ENCODE data around the gene ITK.
"Not testable (repeated sequence)": the region's sequence is repeated elsewhere in the genome, so short reads cannot be mapped to it uniquely, and the experiment has no call there.

ITK gene

DNA sequence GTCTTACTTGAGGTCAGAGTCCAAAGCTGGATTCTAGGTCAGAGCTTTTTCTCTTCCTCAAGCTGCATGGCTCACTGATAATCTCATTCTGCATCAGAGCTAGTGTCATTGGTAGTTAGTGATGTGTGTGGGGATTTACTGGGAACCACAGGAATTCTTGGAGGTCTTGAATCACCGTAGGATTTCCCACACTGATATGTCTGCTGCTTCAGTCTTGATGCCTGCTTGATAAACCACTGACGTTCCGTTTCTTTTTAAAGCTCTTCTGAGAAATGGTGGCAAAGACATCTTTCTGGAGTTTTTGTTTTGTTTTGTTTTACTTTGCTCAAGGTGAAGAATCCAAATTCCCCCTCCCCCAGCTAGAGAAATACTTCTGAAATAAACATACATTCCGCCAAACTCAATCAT lies 13.4 kb upstream of the ITK start:
- DNase-seq (ENCODE audit: low read depth): no peak

DNA sequence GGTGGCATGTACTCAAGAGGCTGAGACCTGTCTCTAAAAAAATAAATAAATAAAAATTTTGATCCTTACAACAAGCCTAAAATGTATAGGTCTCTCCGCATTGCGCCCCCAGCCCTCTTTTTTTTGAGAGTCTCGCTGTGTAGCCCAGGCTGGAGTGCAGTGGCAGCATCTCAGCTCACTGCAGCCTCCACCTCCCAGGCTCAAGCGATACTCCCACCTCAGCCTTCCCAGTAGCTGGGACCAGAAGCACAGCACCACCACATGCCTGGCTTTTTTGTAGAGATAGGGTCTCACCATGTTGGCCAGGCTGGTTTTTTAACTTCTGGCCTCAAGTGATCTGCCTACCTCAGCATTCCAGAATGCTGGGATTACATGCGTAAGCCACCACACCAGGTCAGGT lies 12.4 kb upstream of the ITK start:
- DNase-seq (ENCODE audit: low read depth): no peak

DNA sequence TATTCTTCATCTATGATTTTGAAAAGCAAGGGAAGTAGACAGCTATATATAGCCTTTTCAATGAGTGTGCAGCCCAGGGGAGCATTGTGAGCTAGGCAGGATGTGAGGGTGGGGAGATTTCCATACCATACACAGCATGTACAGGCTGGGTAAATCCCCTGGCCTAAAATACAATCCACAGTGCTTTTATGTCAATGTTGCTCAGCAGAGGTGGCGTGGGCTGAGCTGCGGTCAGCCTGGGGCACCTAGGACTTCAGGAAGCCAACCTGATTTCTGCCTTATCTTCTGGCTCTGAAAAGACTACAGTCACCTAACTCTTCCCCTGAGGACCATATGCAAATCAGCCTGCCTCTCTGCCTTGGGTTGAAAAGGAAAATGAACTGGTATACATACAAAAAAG lies 8.2 kb upstream of the ITK start:
- peak; percentile 79 for DNase-seq (ENCODE audit: low read depth)

DNA sequence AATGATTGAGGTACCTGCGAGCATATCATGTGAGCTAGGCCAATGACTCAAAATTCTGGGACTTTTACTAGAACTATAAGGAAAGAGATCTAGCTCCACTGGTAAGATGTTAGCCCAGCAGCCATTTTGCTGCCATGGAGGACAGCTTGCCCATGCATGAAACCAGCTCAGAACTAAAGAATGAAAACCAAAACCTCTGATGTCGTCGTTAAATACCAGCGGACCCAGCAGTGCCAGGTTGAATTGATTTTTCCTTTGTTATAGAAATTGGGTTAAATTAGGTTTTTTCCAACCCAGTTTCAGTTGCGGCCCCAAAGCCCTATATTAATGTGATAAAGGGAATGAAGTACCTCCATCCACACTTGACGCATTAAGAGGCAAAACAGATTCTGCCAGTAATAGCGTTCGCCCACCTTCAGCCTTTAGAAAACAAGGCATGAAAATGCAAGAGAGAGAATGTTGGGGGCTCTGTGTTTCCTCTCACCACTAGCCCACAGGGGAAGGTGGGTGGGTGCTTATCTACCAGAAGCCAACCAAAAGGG lies 5.5 kb upstream of the ITK start:
- DNase-seq (ENCODE audit: low read depth): no peak

DNA sequence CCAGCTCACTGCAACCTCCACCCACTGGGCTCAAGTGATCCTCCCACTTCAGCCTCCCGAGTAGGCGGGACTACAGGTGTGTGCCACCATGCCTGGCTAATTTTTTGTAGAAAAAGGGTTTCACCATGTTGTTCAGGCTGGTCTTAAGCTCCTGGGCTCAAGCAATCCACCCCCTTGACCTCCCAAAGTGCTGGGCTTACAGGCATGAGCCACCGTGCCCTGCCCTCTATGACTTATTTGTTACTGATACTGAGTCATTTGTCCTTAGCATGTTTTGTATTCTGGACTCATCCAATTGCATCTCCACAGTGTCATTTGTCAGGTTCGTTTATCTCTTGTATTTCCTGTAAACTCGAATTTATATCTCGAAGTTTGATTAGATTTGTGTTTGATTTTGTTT lies 2.7 kb upstream of the ITK start:
- no peak for DNase-seq (ENCODE audit: low read depth)

DNA sequence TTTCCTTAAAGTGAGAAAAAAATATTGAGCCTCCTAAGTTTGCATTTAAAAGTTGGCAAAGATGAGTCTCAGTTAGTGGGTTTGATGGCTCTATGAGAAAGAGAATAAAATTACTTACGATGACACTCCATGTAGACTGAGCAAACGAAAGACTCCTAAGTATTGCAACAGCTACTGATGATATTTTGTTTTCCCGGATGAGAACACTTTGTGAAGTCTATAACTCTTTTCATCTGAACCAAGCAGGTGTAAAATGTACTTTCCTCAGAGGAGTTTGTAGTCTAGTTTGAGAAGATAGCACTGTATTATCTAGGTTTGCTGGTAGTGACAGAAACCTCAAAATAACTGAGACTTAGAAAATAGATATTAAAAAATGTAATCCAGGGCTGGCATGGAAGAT lies 1.7 kb upstream of the ITK start:
- DNase-seq (ENCODE audit: low read depth): no peak

DNA sequence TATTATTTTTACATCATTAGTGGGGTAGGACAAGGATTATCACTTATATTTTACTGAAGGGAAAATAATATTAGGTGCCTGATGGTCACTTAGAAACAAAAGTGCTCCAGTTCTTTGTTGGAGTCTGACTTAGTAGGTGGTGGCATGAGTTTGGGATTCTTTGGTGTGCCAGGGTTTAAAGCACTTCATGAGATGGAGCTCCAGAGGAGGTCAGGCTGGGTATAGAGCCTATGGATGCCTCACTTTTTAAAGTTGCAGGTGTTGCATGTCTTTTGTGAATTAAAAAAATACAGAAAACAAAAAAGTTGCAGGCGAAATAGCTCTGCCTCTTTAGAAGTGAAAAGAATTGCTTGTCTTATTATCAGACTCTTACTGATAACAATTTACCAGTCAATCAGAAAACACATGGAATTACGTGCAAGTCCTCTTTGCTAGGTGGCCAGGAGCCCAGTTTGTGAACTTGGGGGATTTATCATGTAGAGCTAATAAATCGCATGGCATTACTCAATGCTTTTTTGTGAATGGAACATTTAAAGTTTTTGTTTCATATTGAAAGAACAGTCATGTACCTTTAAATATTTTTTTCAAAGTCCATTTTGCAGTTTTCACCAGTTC lies 1.6 kb downstream of the ITK start:
- DNase-seq (ENCODE audit: low read depth): no peak

DNA sequence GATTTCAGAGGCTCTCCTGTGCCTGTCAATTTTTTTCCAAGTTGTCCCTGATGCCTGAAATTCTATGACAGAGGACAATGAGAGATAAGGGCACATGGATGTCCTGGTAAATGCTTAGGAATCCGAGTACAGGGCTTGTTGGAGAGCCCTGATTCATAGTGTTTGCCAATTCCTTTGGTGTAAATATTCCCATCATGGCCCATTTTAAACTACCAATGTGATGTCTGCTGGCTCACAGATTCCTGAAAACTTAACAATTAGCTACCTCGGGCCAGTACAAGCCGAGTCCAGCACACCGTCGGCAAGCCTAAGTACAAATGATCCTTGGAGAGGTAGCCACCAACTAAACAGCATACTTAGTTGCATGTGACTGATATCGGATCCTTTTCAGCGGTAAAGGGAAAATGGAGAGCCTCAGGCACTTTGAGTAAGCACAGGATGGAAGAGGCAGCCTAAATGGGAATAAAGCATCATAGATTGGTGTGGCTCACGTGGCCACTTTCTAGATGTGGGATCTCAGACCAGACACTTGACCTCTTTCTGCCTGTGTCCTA lies 3.6 kb downstream of the ITK start:
- no peak for DNase-seq (ENCODE audit: low read depth)

DNA sequence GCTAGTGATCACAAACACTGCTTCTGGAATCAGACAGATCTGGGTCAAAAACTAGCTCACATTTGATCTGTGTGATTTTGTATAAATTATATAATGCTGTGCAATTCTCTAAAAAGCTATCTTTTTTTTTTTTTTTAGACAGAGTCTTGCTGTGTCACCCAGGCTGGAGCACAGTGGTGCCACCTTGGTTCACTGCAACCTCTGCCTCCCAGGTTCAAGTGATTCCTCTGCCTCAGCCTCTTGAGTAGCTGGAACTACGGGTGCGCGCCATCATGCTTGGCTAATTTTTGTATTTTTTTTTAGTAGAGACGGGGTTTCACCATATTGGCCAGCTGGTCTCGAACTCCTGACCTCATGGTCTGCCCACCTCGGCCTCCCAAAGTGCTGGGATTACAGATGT lies 4.5 kb downstream of the ITK start:
- DNase-seq (ENCODE audit: low read depth): not testable (repeated sequence)

DNA sequence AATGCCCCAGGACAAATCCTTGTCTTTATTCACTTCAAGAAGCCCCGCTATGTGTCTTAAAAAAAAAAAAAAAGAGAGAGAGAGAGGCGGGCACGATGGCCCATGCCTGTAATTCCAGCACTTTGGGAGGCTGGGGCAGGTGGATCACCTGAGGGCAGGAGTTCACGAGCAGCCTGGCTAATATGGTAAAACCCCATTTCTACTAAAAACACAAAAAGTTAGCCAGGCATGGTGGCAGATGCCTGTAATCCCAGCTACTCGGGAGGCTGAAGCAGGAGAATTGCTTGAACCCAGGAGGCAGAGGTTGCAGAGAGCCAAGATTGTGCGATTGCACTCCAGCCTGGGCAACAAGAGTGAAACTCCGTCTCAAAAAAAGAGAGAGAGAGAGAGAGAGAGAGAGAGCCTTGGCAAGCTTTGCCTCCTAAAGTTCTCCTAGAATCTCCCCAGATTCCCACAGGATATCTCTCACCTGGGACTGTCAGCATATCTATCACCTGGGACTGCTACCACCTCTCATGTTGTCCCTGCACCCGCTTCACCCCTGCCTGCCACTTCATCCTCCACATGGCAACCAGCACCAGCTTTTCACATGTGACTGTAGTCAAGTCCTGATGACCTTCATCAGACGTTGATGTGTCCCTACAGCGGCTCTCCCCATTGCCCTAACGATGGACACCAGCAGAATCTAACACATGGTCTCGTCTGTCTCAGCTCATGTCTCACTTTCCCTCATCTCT lies 5.8 kb downstream of the ITK start:
- DNase-seq (ENCODE audit: low read depth): no peak

DNA sequence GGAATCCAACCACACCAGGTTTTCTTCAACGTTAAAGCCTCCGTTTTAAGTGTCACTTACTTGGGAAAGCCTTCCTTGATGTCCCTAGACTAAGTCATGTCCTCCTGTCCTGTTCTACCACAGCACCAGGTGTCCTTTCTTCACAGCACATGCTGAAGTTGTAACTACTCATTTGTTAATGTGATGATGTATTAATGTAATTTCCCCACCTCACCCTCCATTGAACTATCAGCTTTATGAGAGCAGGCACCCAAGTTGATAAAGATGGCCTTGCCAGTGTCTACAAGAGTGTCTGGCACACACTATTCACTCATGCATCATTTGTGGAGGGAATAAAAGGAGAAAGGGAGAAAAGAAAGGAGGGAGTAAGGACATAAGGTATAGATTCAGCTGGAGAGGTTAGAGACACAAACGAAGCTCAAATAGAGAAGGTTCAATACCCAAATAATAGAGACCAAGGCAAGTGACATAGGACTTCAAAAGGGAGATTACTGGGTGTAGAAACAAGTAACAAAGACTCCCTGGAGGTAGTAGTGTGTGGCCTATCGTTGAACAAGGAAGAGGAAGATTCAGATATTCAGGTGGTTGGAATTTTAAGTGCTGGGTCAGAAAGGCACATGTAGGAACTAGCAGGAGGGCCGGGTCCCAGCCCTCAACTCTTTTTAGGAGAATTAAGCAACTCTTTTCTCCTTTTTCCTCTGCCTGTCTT lies 6.6 kb downstream of the ITK start:
- no peak for DNase-seq (ENCODE audit: low read depth)

DNA sequence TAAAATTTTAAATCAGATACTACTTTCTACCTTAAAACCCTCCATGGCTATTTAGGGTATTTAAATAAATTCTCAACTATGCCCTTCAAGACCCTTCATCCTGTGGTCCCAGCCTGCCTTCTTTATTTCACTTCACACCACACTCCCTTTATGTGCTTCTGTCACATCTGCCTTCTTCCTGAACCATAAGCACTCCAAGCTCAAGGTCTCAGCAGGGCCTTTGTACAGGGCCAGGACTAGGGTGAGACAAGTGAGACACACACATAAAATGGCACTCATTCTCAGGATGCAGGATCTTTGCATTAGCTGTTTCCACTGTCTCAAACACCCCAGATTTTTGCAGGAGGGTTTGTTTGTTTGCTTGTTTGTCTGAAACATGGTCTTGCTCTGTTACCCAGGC lies 7.6 kb downstream of the ITK start:
- no peak for DNase-seq (ENCODE audit: low read depth)

DNA sequence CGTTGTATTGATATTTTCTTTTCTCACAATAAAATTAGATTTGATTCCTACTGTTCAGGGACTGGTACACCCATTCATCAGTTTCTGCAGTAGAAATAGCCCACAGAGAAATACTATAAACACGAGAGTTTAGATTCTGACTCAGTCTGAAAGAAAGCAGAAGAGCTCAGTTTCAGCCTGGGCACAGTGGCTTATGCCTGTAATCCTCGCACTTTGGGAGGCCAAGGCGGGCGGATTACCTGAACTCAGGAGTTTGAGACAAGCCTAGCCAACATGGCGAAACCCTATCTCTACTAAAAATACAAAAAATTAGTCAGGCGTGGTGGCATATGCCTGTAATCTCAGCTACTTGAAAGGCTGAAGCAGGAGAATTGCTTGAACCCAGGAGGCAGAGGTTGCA lies 8.6 kb downstream of the ITK start:
- DNase-seq (ENCODE audit: low read depth): no peak

DNA sequence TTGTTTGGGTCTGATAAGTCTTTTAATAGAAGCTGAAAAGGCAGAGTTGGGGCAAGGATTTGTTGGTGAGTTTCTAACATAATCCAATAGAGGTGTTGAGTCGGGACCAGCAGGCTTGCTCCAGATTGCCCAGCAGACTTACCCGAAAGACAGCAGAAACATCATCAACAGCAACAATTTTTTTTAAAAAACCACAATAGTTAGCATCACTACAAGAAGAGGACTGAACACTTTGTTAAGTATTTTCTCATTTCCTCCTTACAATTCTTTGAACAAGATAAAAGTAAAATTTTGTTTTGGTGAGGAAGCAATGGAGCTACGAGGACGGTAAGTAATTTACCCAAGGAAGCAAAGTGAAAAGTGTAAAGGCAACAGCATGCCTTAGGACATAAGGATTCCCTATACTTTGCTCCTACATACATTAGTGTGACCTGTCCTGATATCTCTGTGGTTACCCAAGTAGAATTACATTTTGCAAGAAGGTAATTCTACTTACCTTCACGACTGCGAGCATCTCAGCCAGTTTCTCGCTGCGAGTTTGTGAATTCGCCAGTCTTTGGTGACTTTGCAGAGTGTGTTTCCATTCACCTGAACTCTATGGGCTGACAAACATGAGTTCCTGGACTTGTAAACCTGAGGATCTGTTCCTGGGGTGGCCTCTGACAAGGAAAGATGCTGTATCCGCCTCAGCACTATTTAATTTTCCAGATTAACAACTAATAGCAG lies 13.2 kb downstream of the ITK start:
- DNase-seq (ENCODE audit: low read depth): peak; percentile 45

DNA sequence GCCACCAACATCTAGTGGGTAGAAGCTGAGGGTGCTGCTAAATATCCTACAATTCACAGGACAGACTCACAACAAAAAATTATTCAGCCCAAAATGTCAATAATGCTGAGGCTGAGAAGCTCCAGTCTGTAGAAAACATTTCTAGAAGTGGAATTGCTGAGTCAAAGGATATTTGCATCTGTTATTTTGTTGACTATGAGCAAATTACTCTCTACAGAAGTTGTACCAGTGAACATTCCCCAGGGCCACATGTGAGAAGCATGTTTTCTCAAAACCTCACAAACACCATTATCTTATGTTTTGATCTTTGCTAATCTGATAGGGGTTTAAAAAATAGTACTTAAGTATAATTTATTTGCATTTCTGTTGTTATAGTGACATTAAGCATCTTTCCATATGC lies 15.4 kb downstream of the ITK start:
- DNase-seq (ENCODE audit: low read depth): no peak

DNA sequence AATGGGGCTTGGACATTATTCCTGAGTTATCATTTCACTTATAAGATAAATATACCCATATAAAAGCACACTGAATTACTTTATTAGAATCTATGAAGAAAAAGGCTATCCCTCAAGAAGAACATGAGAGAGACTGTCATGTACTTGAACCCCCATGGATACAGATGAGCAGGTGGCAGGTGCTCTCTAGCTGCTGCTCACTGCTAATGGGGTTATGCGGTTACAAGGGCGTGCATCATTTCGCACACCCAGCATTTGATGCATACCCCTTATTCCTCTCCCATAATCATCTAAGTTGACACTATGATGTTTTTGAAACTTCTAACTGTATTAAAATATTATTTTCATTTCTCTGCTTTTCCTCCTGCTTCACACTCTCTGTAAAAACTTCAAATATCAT lies 16.4 kb downstream of the ITK start:
- peak; percentile 53 for DNase-seq (ENCODE audit: low read depth)

DNA sequence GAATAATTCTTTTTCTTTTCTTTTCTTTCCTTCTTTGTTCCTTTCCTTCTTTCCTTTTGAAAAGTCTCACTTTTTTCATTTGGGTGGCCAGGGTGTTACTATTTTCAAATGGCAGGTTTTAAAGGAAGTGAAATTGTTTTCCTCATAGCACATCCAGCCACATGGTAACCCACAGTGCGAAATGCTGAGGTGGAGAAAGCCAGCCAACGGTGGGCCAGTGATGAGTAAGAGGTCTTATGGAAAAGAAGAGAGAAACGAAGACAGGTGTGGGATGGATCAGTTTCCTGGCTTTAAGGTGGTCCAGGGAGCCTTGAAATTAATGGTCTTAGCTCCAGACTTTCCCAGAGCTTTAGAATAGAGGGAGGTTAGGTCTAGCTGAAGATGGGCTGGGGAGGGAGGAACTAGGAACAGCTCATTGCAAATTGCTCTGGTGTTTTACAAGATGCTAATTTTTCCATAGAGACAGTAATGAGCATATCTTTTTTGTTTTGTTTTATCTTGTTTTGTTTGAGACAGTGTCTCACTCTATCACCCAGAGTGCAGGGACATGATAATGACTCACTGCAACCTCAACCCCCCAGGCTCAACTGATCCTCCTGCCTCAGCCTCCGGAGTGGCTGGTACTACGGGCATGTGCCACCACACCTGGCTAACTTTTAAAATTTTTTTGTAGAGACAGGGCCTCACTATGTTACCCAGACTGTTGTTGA lies 17.8 kb downstream of the ITK start:
- DNase-seq (ENCODE audit: low read depth): peak; percentile 66

DNA sequence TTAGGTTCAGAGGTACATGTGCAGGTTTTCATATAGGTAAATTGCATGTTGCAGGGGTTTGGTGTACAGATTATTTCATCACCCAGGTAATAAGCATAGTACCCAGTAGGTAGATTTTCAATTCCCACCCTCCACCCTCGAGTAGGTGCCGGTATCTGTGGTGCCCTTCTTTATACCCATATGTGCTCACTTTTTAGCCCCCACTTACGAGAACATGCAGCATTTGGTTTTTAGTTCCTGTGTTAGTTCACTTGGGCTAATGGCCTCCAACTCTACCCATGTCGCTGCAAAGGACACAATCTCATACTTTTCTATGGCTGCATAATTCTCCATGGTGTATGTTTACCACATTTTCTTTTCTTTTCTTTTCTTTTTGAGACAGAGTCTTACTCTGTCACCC lies 21.2 kb downstream of the ITK start:
- DNase-seq (ENCODE audit: low read depth): no peak

DNA sequence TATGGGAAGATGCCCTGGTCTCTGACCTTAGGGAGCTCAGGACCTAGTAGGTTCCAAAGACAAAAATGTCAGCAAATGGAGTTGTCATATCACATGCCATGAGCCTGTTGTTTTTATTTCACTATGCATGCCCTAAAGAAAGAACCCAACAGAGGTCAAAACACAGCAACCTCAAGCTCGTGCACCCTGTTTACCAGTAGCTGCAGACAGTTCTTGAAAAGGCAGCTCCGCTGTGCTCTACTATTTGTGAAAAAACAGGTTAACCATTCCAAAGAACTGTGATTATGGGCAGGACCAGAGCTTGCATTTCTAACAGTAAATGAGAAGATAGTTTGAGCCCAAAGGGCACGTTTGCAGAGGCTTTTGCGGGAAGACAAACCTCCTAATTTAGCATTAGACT lies 22.8 kb downstream of the ITK start:
- DNase-seq (ENCODE audit: low read depth): no peak

DNA sequence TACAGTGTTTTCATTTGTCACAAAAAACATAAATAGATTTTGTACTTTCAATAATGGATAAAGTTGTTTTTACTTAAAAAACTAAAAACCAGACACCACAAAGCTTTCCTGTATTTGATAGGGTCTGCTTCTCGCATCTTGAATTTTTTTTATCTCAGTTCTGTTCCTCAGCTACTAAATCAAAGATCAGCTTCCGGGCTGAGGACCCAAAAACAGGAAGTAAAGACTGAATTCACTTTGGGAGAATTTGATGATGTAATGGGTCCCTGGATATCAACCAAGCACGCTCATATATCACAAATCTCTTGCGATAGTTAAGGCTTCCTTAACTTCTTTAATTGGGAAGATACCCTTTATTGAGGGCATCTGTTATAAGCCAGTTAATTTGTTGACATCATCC lies 24.1 kb downstream of the ITK start:
- DNase-seq (ENCODE audit: low read depth): no peak

DNA sequence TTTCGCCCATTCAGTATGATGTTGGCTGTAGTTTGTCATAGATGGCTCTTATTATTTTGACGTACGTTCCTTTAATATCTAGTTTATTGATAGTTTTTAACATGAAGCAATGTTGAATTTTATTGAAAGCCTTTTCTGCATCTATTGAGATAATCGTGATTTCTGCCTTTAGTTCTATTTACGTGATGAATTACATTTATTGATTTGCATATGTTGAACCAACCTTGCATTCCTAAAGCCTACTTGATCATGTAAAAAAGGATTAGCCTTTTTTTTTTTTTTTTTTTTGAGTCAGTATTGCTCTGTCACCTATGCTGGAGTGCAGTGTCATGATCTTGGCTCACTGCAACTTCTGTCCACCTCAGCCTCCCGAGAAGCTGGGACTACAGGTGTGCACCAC lies 25.1 kb downstream of the ITK start:
- DNase-seq (ENCODE audit: low read depth): no peak

DNA sequence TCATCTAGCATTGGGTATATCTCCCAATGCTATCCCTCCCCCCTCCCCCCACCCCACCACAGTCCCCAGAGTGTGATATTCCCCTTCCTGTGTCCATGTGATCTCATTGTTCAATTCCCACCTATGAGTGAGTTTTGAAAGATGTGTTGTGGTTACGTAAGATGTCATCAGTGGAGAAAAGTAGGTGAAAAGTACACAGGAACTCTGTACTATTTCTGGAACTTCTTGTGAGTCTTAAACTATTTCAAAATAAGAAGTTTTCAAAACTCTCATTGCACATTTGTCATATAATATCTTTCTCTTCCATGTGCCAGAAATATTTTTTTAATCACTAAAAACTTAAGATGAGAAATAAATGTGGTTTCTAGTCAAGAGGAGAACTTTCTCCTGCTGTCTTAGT lies 30.0 kb downstream of the ITK start:
- DNase-seq (ENCODE audit: low read depth): not testable (repeated sequence)

Data from T-helper 22 cell (primary cell).